Measurements from ENCODE around the gene CAD.
A peak's percentile ranks its signal among the peaks of the same experiment; 100 is the strongest.

The CAD gene

GRCh38 chr2:27199241-27199640 lies 17.9 kb upstream of the CAD start:
- no peak for DNase-seq

- DNase-seq: no peak
Measured at GRCh38 chr2:27201675-27202074, 15.5 kb upstream of the CAD start.

GRCh38 chr2:27202854-27203253 lies 14.3 kb upstream of the CAD start:
- DNase-seq: no peak

- DNase-seq: no peak
Measured at GRCh38 chr2:27203741-27204140, 13.4 kb upstream of the CAD start.

GRCh38 chr2:27204566-27204965 lies 12.6 kb upstream of the CAD start:
- DNase-seq: no peak

GRCh38 chr2:27205206-27205605 lies 12.0 kb upstream of the CAD start:
- DNase-seq: no peak

- no peak for DNase-seq
Measured at GRCh38 chr2:27206346-27206745, 10.8 kb upstream of the CAD start.

- DNase-seq: no peak
Measured at GRCh38 chr2:27208486-27209050, 8.6 kb upstream of the CAD start.

- no peak for DNase-seq
Measured at GRCh38 chr2:27209621-27210401, 7.4 kb upstream of the CAD start.

GRCh38 chr2:27211241-27211942 lies 5.8 kb upstream of the CAD start:
- no peak for DNase-seq

- peak; percentile 82 for DNase-seq
Measured at GRCh38 chr2:27211943-27212625, 5.1 kb upstream of the CAD start, which contains the start of the genes ATRAID and SLC5A6. ATRAID (plus strand) TSS chr2:27212041; CDS start chr2:27212369, 328 bp downstream. SLC5A6 (minus strand) TSS chr2:27212268; CDS start chr2:27207650, 4,618 bp downstream.

- peak; percentile 54 for DNase-seq
Measured at GRCh38 chr2:27212626-27213471, 4.3 kb upstream of the CAD start.

- DNase-seq: no peak
Measured at GRCh38 chr2:27214941-27215340, 2.2 kb upstream of the CAD start.

- DNase-seq: no peak
Measured at GRCh38 chr2:27216416-27217137, 592 bp upstream of the CAD start.

GRCh38 chr2:27218614-27219013 lies 1.4 kb downstream of the CAD start:
- no peak for DNase-seq

GRCh38 chr2:27219091-27219490 lies 1.9 kb downstream of the CAD start:
- no peak for DNase-seq

- no peak for DNase-seq
Measured at GRCh38 chr2:27220091-27220490, 2.9 kb downstream of the CAD start.

- DNase-seq: no peak
Measured at GRCh38 chr2:27221166-27221565, 4.0 kb downstream of the CAD start.

GRCh38 chr2:27222407-27222806 lies 5.2 kb downstream of the CAD start:
- DNase-seq: no peak

GRCh38 chr2:27223416-27223815 lies 6.2 kb downstream of the CAD start:
- DNase-seq: no peak

GRCh38 chr2:27225526-27225925 lies 8.4 kb downstream of the CAD start:
- no peak for DNase-seq

- no peak for DNase-seq
Measured at GRCh38 chr2:27227501-27227900, 10.3 kb downstream of the CAD start.
